Astrocyte of the spinal cord (primary cell): ENCODE measurements around the gene LGR4.
"Not testable (repeated sequence)": the region's sequence is repeated elsewhere in the genome, so short reads cannot be mapped to it uniquely, and the experiment has no call there.

Source experiments
- DNase-seq: peaks from one replicate; pipeline ENCODE4 v3.0.0; 2011; ENCODE audit warnings: low read depth, low spot score
- H3K4me3 ChIP-seq: 2 replicates; pipeline ENCODE4 v1.5.1; 2011; ENCODE audit warnings: low read depth, mild to moderate bottlenecking, low read length, moderate library complexity
- in situ Hi-C: cut with HindIII; loops from 2 replicates; pipeline ENCODE4 v1.10.0; 2017; ENCODE audit warnings: low sequenced_read_pairs
- TF ChIP-seq, protein P1 (sequence below): IDR thresholded peaks from 2 replicates; pipeline ENCODE4 v1.5.1; 2012; ENCODE audit warnings: low read depth, mild to moderate bottlenecking, low read length, inconsistent platforms

LGR4 gene, protein sequence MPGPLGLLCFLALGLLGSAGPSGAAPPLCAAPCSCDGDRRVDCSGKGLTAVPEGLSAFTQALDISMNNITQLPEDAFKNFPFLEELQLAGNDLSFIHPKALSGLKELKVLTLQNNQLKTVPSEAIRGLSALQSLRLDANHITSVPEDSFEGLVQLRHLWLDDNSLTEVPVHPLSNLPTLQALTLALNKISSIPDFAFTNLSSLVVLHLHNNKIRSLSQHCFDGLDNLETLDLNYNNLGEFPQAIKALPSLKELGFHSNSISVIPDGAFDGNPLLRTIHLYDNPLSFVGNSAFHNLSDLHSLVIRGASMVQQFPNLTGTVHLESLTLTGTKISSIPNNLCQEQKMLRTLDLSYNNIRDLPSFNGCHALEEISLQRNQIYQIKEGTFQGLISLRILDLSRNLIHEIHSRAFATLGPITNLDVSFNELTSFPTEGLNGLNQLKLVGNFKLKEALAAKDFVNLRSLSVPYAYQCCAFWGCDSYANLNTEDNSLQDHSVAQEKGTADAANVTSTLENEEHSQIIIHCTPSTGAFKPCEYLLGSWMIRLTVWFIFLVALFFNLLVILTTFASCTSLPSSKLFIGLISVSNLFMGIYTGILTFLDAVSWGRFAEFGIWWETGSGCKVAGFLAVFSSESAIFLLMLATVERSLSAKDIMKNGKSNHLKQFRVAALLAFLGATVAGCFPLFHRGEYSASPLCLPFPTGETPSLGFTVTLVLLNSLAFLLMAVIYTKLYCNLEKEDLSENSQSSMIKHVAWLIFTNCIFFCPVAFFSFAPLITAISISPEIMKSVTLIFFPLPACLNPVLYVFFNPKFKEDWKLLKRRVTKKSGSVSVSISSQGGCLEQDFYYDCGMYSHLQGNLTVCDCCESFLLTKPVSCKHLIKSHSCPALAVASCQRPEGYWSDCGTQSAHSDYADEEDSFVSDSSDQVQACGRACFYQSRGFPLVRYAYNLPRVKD

GRCh38 chr11:27472398-27473016 is at the start of gene LGR4:
Gene LGR4 (minus strand): TSS chr11:27472790. CDS start chr11:27472302, 488 bp downstream.
- H3K4me3 ChIP-seq, result peak within 1 kb of the TSS; percentile 53
- TF ChIP-seq, protein P1, sequence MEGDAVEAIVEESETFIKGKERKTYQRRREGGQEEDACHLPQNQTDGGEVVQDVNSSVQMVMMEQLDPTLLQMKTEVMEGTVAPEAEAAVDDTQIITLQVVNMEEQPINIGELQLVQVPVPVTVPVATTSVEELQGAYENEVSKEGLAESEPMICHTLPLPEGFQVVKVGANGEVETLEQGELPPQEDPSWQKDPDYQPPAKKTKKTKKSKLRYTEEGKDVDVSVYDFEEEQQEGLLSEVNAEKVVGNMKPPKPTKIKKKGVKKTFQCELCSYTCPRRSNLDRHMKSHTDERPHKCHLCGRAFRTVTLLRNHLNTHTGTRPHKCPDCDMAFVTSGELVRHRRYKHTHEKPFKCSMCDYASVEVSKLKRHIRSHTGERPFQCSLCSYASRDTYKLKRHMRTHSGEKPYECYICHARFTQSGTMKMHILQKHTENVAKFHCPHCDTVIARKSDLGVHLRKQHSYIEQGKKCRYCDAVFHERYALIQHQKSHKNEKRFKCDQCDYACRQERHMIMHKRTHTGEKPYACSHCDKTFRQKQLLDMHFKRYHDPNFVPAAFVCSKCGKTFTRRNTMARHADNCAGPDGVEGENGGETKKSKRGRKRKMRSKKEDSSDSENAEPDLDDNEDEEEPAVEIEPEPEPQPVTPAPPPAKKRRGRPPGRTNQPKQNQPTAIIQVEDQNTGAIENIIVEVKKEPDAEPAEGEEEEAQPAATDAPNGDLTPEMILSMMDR, result no peak
- DNase-seq, result peak; percentile 96
- in situ Hi-C loops, result no loop called here

DNA sequence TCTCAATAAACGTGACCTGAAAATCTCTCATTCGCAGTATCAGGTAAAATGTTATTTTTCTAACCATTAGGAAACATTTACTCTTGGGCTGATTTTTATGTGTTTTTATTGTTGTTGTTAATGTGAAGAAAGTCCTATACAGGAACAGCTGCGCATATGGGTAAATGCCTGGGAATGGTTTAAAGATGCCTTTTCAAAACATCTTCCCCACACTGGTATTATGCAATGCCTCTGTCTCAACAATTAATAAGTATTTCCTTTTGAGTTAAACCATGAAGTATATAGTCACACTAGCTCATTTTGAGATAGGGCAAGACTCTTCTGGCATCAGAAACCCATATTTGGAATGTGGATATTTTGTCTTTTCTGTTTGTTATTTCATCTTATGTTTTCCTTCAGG is 47.6 kb upstream of the LGR4 start:
- no peak overlapping the region for H3K4me3 ChIP-seq
- in situ Hi-C loops, result no loop called here
- no peak for DNase-seq
- TF ChIP-seq, protein P1, result no peak

GRCh38 chr11:27518518-27518917 is 45.9 kb upstream of the LGR4 start:
- DNase-seq, result no peak
- no peak overlapping the region for H3K4me3 ChIP-seq
- TF ChIP-seq, protein P1, result no peak
- in situ Hi-C loops, result no loop called here

DNA sequence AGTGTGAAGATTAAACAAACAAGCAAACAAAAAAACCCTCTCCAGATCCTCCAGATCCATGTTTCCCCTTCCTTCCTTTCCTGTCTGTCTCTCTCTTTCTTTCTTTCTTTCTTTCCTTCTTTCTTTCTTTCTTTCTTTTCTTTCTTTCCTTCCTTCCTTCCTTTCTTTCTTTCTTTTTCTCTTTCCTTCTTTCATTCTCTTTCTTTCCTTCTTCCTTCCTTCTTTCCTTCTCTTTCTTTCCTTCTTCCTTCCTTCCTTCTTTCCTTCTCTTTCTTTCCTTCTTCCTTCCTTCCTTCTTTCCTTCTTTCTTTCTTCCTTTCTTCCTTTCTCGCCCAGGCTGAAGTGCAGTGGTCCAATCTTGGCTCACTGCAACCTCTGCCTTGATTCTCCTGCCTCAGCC is 44.9 kb upstream of the LGR4 start:
- H3K4me3 ChIP-seq, in situ Hi-C loops, DNase-seq: not testable (repeated sequence)

GRCh38 chr11:27514558-27514957 is 42.0 kb upstream of the LGR4 start:
- in situ Hi-C loops, result no loop called here
- DNase-seq, result peak; percentile 64
- H3K4me3 ChIP-seq, result no peak overlapping the region
- TF ChIP-seq, protein P1, result no peak

DNA sequence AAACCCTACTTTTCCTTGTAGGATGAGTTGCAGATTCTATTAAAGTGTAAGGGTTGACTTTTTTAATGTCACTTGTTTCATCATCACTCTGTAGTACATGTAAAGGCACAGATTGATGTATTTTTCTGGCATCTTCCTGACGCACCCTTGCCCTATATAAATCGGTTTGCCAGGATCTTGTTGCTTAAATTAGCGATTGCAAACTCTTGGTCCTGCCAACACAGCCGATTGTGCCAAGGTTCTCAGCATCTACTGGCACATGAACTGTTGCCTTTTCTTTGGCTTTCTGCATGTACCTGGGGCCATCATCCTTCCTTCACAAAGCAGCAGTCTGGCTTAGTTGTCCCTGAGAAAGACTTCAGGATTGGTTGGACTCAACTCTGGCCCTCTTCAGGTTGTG is 41.5 kb upstream of the LGR4 start:
- no peak overlapping the region for H3K4me3 ChIP-seq
- TF ChIP-seq, protein P1, result no peak
- in situ Hi-C loops, result no loop called here
- no peak for DNase-seq
